Measurements from ENCODE around the gene DNAH6. TPM values are rescaled to one million over a fixed set of nuclear protein-coding genes. Genes with fewer than 3 reads are reported as not detected.

The DNAH6 gene
- total RNA-seq, 8 experiments from 2014 or later: 0.14 to 7.4 (median 1.1) TPM

- no peak overlapping the region for H3K4me3 ChIP-seq
- WGBS, 10 experiments: 20 to 80% (median 27%) methylated on average over 2 to 5 of the region's 5 CpGs; no CpG with 5 or more reads in 5 of the 10 experiments
- ATAC-seq (replicated peaks in 6 of 8): peak in 3 of 8 experiments; percentile 38 to 42 (median 39)
- peaks cover 5 to 7% of the 10 kb centered on the region in 2 donors for H3K4me1 ChIP-seq (replicated peaks in 1 of 2)
- in situ Hi-C loops (cut with MboI; ENCODE audit: low pct_unique_long_range_greater_than_20kb in 2 of 9, low sequenced_read_pairs in 9 of 9, unreplicated experiment in 9 of 9): loop anchor here in 1 of 9 experiments (25.0 kb wide), 1 partner anchor 196 kb away; no protein-coding TSS in a partner anchor
- peak overlapping the region in 1 of 2 donors; percentile 50 for H3K27ac ChIP-seq
Observed at GRCh38 chr2:84832772-84833461, 316.6 kb downstream of the DNAH6 start.

GRCh38 chr2:84833481-84834150, 317.3 kb downstream of the DNAH6 start:
- 40 to 100% (median 64%) methylated on average over 1 to 6 of the region's 12 CpGs for WGBS, 10 experiments
- no peak overlapping the region for H3K27ac ChIP-seq
- no peak overlapping the region for H3K4me3 ChIP-seq
- no peak for ATAC-seq (replicated peaks in 6 of 8)
- H3K4me1 ChIP-seq (replicated peaks in 1 of 2): peaks cover 5 to 7% of the 10 kb centered on the region in 2 donors
- in situ Hi-C loops (cut with MboI; ENCODE audit: low pct_unique_long_range_greater_than_20kb in 2 of 9, low sequenced_read_pairs in 9 of 9, unreplicated experiment in 9 of 9): loop anchor here in 1 of 9 experiments (25.0 kb wide), 1 partner anchor 196 kb away; no protein-coding TSS in a partner anchor

DNA sequence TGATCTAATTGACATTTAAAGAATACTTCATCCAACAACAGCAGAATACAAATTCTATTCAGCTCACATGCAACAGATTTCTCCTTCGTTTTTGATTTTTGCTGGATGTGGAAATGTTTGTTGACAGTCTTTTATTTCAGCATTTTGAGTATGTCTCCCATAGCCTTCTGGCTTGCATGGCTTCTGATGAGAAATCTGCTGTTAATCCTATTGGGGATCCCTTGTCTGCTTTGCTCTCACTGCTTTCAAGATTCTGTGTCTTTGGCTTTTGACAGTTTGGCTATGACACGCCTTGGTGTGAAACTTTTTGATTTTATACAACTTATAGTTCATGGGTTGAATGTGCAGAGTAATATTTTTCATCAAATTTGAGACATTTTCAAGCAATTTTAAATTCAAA, 319.9 kb downstream of the DNAH6 start:
- ATAC-seq (replicated peaks in 6 of 8): no peak
- 0 to 92% (median 58%) methylated on average over 2 of the region's 2 CpGs; no CpG with 5 or more reads in 1 of the 10 experiments for WGBS, 10 experiments
- peaks cover 5 to 7% of the 10 kb centered on the region in 2 donors for H3K4me1 ChIP-seq (replicated peaks in 1 of 2)
- no peak overlapping the region for H3K27ac ChIP-seq
- H3K4me3 ChIP-seq: no peak overlapping the region
- in situ Hi-C loops (cut with MboI; ENCODE audit: low pct_unique_long_range_greater_than_20kb in 2 of 9, low sequenced_read_pairs in 9 of 9, unreplicated experiment in 9 of 9): loop anchor here in 1 of 9 experiments (25.0 kb wide), 1 partner anchor 199 kb away; no protein-coding TSS in a partner anchor

DNA sequence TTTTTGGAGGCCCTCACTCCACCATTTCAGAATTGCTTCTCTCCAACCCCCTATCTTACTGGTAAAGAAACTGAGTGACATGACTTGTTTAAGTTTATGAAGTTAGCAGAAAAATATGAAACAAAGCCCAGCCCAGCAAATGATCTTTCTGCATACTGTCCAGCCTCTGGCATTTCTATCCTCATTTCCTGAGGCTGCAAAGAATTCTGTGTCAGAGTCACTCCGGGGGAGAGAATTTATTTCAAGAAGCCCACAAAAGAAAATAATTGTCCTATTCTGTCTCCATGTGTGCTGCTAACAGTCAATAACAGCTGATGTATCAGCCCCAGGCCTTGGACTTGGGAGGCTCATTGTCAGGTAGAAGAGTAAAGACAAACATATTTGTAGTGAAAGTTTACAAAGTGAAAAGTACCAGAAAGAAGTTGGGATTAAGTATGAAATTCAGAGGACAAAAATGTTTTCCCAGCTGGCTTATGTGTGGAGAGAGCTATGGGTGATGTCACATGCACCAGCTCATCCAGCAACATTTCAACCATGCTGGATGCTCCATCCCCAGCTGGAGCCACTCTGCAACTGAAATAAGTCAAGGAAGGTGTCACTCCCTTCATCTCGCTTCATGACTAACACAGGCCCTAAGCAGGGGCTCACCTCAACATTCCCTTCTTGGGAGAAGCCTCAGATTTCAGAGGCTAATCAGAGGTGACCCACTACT, 322.3 kb downstream of the DNAH6 start:
- H3K4me3 ChIP-seq: no peak overlapping the region
- peak in 2 of 8 experiments; percentile 20 to 57 for ATAC-seq (replicated peaks in 6 of 8)
- H3K4me1 ChIP-seq (replicated peaks in 1 of 2): no peaks in the 10 kb centered on the region
- H3K27ac ChIP-seq: no peak overlapping the region
- in situ Hi-C loops (cut with MboI; ENCODE audit: low pct_unique_long_range_greater_than_20kb in 2 of 9, low sequenced_read_pairs in 9 of 9, unreplicated experiment in 9 of 9): loop anchor here in 1 of 9 experiments (25.0 kb wide), 1 partner anchor 201 kb away; no protein-coding TSS in a partner anchor
- WGBS, 10 experiments: 10 to 100% (median 90%) methylated on average over 1 of the region's 2 CpGs; no CpG with 5 or more reads in 4 of the 10 experiments

DNA sequence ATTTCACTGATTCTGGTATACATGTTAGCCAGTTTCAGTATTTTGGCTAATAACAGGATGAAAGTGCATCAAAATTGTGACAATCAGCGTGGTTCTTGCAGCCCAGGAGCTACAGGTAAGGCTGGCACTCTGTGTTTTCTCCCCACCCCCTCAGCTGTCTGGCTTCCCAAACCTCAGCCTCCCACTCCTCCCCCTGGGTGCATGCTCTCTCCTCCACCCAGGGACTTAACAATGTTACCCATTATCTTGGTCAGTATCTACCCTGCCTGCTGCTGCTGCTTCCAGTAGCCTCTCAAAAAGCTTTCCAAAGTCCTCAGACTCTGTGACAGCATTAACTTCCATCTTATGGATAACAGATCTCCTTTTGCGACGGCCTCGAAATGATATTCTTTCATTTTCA, 323.6 kb downstream of the DNAH6 start:
- Histone ChIP-seq H3K4me1 (replicated peaks in 1 of 2) (no peaks in the 10 kb centered on the region), H3K27ac (no peak overlapping the region), H3K4me3 (no peak overlapping the region)
- ATAC-seq (replicated peaks in 6 of 8): no peak
- in situ Hi-C loops (cut with MboI; ENCODE audit: low pct_unique_long_range_greater_than_20kb in 2 of 9, low sequenced_read_pairs in 9 of 9, unreplicated experiment in 9 of 9): loop anchor here in 1 of 9 experiments (25.0 kb wide), 1 partner anchor 203 kb away; no protein-coding TSS in a partner anchor
- WGBS, 10 experiments: 20 to 100% (median 83%) methylated on average over 1 to 4 of the region's 4 CpGs; no CpG with 5 or more reads in 3 of the 10 experiments

- in situ Hi-C loops (cut with MboI; ENCODE audit: low pct_unique_long_range_greater_than_20kb in 2 of 9, low sequenced_read_pairs in 9 of 9, unreplicated experiment in 9 of 9): loop anchor here in 1 of 9 experiments (25.0 kb wide), 1 partner anchor 203 kb away; no protein-coding TSS in a partner anchor
- 9 to 95% (median 53%) methylated on average over 1 to 3 of the region's 3 CpGs for WGBS, 10 experiments
- ATAC-seq (replicated peaks in 6 of 8): peak in 3 of 8 experiments; percentile 22 to 98 (median 96)
- H3K4me1 ChIP-seq (replicated peaks in 1 of 2): no peaks in the 10 kb centered on the region
- no peak overlapping the region for H3K27ac ChIP-seq
- H3K4me3 ChIP-seq: no peak overlapping the region
Observed at GRCh38 chr2:84840306-84840705, 324.0 kb downstream of the DNAH6 start.

DNA sequence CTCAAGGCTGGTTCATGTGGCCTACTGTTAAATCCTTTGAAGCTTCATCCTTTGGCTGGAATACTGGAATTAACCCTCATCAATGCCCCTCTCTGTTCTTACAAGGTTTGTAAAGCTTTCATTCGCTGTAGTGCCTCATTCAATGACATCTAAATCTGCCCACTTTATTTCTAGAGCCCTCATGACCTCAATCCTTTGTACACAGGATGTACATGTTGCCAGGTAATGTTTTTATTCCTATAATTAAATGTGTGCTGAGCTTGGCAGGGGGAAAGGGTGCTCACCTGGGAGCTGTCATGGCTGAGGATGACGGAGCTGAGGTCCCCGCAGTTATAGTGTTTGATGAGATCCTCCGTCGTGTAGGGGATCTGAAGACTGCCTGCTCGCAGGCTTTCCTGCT, 325.3 kb downstream of the DNAH6 start:
- in situ Hi-C loops (cut with MboI; ENCODE audit: low pct_unique_long_range_greater_than_20kb in 2 of 9, low sequenced_read_pairs in 9 of 9, unreplicated experiment in 9 of 9): loop anchor here in 1 of 9 experiments (25.0 kb wide), 1 partner anchor 204 kb away; no protein-coding TSS in a partner anchor
- ATAC-seq (replicated peaks in 6 of 8): no peak
- Histone ChIP-seq H3K4me1 (replicated peaks in 1 of 2) (no peaks in the 10 kb centered on the region), H3K4me3 (no peak overlapping the region), H3K27ac (no peak overlapping the region)
- WGBS, 10 experiments: 40 to 100% (median 97%) methylated on average over 1 to 5 of the region's 6 CpGs; no CpG with 5 or more reads in 3 of the 10 experiments

DNA sequence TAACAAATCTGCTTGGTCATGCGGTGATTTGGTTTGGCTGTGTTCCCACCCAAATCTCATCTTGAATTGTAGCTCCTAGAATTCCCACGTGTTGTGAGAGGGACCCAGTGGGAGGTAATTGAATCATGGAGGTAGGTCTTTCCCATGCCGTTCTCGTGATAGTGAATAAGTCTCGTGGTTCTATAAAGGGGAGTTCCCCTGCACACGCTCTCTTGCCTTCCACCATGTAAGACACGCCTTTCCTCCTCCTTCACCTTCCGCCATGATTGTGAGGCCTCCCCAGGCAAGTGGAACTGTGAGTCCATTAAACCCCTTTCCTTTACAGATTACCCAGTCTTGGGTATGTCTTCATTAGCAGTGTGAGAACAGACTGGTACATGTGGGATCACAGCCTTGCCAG, 327.8 kb downstream of the DNAH6 start:
- H3K4me3 ChIP-seq: no peak overlapping the region
- no peak for ATAC-seq (replicated peaks in 6 of 8)
- no peaks in the 10 kb centered on the region for H3K4me1 ChIP-seq (replicated peaks in 1 of 2)
- H3K27ac ChIP-seq: no peak overlapping the region
- WGBS, 10 experiments: 93 to 100% (median 98%) methylated on average over 1 to 5 of the region's 8 CpGs; no CpG with 5 or more reads in 6 of the 10 experiments
- in situ Hi-C loops (cut with MboI; ENCODE audit: low pct_unique_long_range_greater_than_20kb in 2 of 9, low sequenced_read_pairs in 9 of 9, unreplicated experiment in 9 of 9): loop anchor here in 1 of 9 experiments (25.0 kb wide), 1 partner anchor 207 kb away; no protein-coding TSS in a partner anchor

- no peak overlapping the region for H3K27ac ChIP-seq
- 0 to 94% (median 80%) methylated on average over 1 to 3 of the region's 5 CpGs; no CpG with 5 or more reads in 5 of the 10 experiments for WGBS, 10 experiments
- ATAC-seq (replicated peaks in 6 of 8): peak in 1 of 8 experiments; percentile 26
- in situ Hi-C loops (cut with MboI; ENCODE audit: low pct_unique_long_range_greater_than_20kb in 2 of 9, low sequenced_read_pairs in 9 of 9, unreplicated experiment in 9 of 9): loop anchor here in 1 of 9 experiments (25.0 kb wide), 1 partner anchor 209 kb away; no protein-coding TSS in a partner anchor
- no peaks in the 10 kb centered on the region for H3K4me1 ChIP-seq (replicated peaks in 1 of 2)
- no peak overlapping the region for H3K4me3 ChIP-seq
Observed at GRCh38 chr2:84846041-84846663, 329.9 kb downstream of the DNAH6 start.

- H3K27ac ChIP-seq: no peak overlapping the region
Observed at GRCh38 chr2:84846741-84847142, 330.4 kb downstream of the DNAH6 start.

DNA sequence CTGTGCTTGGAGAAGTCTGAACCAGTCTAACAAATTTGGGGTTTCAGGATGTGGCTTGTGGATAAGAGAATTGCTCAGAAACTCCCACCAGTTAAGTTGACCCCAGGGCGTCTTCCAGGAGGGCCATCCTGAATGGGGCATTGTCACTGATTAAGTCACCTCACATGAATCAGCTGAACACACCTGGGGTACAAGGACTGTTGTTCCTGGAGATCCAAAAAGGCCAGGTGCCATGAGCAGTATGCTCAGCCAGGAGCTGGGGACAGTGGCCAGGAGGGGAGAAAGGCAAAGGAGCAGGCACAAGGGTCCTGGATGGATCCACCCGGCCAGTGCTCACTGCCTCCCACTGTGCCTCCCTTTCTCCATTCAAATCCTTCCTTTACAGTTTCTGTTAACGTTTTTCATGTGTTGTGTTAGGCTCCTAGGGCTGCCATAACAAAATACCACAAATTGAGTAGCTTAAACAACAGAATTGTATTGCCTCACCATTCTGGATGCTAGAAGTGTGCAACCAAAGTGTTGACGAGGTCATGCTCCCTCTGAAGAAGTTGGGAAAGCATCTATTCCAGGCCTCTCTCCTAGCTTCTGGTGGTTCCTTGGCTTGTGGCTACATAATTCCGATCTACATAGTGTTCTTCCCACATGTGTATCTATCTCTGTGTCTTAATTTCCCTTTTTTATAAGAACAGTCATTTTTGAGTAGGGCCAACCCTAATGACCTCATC, 331.2 kb downstream of the DNAH6 start:
- WGBS, 10 experiments: 0 to 100% (median 76%) methylated on average over 1 to 3 of the region's 5 CpGs
- in situ Hi-C loops (cut with MboI; ENCODE audit: low pct_unique_long_range_greater_than_20kb in 2 of 9, low sequenced_read_pairs in 9 of 9, unreplicated experiment in 9 of 9): loop anchor here in 1 of 9 experiments (25.0 kb wide), 1 partner anchor 210 kb away; no protein-coding TSS in a partner anchor
- Histone ChIP-seq H3K4me3 (no peak overlapping the region), H3K4me1 (replicated peaks in 1 of 2) (no peaks in the 10 kb centered on the region), H3K27ac (no peak overlapping the region)
- ATAC-seq (replicated peaks in 6 of 8): no peak

More at GRCh38 chr2:84846741-84847142, 330.4 kb downstream of the DNAH6 start:
- ATAC-seq (replicated peaks in 6 of 8): peak in 2 of 8 experiments; percentile 37 to 81
- Histone ChIP-seq H3K4me3 (no peak overlapping the region), H3K4me1 (replicated peaks in 1 of 2) (no peaks in the 10 kb centered on the region)
- WGBS, 10 experiments: 60 to 100% (median 100%) methylated on average over 1 of the region's 2 CpGs; no CpG with 5 or more reads in 7 of the 10 experiments
- in situ Hi-C loops (cut with MboI; ENCODE audit: low pct_unique_long_range_greater_than_20kb in 2 of 9, low sequenced_read_pairs in 9 of 9, unreplicated experiment in 9 of 9): loop anchor here in 1 of 9 experiments (25.0 kb wide), 1 partner anchor 209 kb away; no protein-coding TSS in a partner anchor
